Measurements from ENCODE around the gene DMRTC2. TPM values are rescaled to one million over a fixed set of nuclear protein-coding genes. Genes with fewer than 3 reads are reported as not detected.
"Not testable (repeated sequence)": the region's sequence is repeated elsewhere in the genome, so short reads cannot be mapped to it uniquely, and the experiment has no call there.

Gene DMRTC2
- polyA plus RNA-seq, 1 experiment: not detected

DNA sequence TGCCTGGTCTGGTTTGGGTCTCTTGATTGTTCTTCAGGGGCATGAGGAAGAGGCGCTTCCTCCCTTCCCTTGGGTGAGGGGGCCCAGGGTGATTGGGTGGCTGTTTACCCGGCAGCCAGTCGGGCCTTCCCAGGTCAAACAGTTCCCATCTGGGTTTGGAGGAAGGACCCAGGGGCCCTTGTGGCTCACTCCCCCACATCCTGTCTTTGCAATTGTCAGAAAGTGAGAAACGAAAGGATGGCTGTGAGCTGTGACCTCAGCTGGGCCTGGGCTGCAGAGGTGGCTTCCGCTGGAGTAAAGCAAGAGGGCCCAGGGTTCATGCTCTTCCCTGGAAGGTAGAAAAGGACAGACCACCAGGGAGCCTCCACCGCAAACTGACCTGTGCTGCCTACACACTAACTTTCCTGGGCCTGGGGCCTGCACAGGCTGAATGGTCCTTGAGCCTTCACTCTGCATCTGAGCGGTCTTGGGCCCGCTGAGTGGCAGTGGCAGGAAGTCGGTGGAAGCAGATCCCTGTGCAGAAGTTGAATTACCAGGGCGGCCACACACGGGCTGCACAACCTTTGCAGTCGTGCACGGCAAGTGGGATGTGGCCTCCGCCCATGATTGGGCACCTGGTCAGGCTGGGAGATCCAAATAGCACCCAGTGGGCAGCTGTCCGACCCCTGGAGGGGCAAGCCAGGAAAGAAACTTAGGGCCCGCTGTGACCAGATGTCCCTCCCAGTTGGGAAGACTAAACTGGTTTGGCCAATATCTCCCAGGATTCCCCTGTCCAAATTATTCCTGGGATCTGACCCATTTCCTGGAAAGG, 26.9 kb downstream of the DMRTC2 start:
- TF ChIP-seq, protein P1, sequence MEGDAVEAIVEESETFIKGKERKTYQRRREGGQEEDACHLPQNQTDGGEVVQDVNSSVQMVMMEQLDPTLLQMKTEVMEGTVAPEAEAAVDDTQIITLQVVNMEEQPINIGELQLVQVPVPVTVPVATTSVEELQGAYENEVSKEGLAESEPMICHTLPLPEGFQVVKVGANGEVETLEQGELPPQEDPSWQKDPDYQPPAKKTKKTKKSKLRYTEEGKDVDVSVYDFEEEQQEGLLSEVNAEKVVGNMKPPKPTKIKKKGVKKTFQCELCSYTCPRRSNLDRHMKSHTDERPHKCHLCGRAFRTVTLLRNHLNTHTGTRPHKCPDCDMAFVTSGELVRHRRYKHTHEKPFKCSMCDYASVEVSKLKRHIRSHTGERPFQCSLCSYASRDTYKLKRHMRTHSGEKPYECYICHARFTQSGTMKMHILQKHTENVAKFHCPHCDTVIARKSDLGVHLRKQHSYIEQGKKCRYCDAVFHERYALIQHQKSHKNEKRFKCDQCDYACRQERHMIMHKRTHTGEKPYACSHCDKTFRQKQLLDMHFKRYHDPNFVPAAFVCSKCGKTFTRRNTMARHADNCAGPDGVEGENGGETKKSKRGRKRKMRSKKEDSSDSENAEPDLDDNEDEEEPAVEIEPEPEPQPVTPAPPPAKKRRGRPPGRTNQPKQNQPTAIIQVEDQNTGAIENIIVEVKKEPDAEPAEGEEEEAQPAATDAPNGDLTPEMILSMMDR (IDR thresholded peaks at IDR 0.05; ENCODE audit: low read depth, low read length): no peak
- CTCF ChIA-PET: interaction anchor here (1.7 kb wide), 1 partner anchor 12 kb away, joined by 8 read pairs; no protein-coding TSS in a partner anchor

DNA sequence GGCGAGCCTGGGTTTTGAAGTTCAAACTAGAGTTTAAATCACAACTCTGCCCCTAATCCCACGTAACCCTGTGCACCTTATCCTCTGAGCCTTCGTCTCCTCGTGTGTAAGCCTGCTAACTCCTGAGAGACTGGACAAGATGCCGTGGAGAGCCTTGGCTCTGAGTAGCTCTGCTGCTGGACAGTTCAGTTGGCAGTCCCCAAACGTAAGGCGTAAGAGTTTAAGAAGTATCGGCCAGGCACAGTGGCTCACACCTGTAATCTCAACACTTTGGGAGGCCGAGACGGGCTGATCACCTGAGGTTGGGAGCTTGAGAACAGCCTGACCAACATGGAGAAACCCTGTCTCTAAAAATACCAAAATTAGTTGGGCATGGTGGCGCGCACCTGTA, 27.5 kb downstream of the DMRTC2 start:
- CTCF ChIA-PET: interaction anchor here (1.2 to 1.7 kb wide), 6 partner anchors 12 to 84 kb away, joined by 3 to 11 read pairs (median 4); no protein-coding TSS in a partner anchor
- TF ChIP-seq, protein P1 (IDR thresholded peaks at IDR 0.05; ENCODE audit: low read depth, low read length): no peak
- Histone ChIP-seq H3K9me3 (ENCODE audit: control insufficient read depth, insufficient read depth, low read length) (no peaks in the 10 kb centered on the region), H3K27me3 (ENCODE audit: control insufficient read depth, insufficient read depth, low read length) (peaks cover 6% of the 10 kb centered on the region), H3K27ac (ENCODE audit: low read depth, low read length) (no peak overlapping the region), H3K4me3 (ENCODE audit: low read depth, low read length) (no peak overlapping the region)
- DNase-seq (ENCODE audit: low read depth, low spot score): no peak
- POLR2A ChIA-PET: interaction anchor here (0.5 to 2.7 kb wide), 9 partner anchors 9 to 86 kb away, joined by 3 to 24 read pairs (median 5); partner anchors contain the start of genes ARHGEF1 and RPS19

More for the DNA sequence above, 26.9 kb downstream of the DMRTC2 start:
- POLR2A ChIA-PET: interaction anchor here (0.5 to 2.7 kb wide), 6 partner anchors 11 to 79 kb away, joined by 3 to 24 read pairs (median 6); partner anchors contain the start of genes ARHGEF1 and RPS19
- DNase-seq (ENCODE audit: low read depth, low spot score): no peak
- no peak overlapping the region for H3K4me3 ChIP-seq (ENCODE audit: low read depth, low read length)
- peaks cover 2% of the 10 kb centered on the region for H3K27me3 ChIP-seq (ENCODE audit: control insufficient read depth, insufficient read depth, low read length)
- peak overlapping the region; percentile 2 for H3K27ac ChIP-seq (ENCODE audit: low read depth, low read length)
- no peaks in the 10 kb centered on the region for H3K9me3 ChIP-seq (ENCODE audit: control insufficient read depth, insufficient read depth, low read length)

DNA sequence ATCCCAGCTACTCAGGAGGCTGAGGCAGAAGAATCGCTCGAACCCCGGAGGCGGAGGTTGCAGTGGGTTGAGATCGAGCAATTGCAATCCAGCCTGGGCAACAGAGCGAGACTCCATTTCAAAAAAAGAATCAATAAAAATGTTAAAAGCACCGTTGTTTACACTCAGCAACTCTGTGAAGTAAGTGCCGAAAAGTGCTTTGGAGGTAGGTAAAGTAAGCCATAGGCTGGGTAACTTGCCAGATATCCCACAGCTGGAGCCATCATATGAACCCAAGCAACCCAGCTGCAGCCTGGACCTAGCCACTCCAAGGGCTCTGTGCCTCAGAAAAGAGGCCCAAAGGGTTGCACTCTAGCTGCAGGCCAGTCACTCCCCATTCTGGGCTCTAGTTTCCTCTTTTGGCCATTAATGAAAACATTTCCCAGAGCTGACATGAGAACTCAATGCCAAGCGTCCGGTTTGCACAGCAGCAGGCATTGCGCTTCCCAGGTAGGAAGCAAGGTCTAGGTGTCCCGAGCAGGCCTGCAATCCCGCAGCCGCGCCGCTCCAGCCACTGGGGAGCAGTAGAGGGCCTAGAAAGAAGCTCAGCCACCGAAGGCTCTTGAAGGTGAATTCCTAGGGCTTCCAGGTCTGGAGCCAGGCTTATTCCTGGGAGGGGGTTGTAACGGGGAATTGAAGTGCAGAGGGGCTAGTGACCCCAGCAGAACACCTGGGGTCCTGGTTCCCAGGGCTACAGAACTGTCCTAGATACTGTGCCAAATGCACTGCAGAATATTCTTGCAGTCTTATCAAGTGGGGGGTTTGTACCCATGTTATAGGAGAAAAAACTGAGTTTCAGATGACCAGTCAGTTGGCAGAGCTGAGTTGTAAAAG, 28.2 kb downstream of the DMRTC2 start:
- ChIA-PET CTCF (interaction anchor here (0.5 to 1.7 kb wide), 12 partner anchors 9 to 162 kb away, joined by 3 to 11 read pairs (median 3); partner anchors contain the start of gene ERFL), POLR2A (interaction anchor here (0.6 to 2.7 kb wide), 9 partner anchors 10 to 85 kb away, joined by 3 to 24 read pairs (median 6); partner anchors contain the start of genes ARHGEF1 and RPS19)
- H3K4me3 ChIP-seq (ENCODE audit: low read depth, low read length): no peak overlapping the region
- no peaks in the 10 kb centered on the region for H3K9me3 ChIP-seq (ENCODE audit: control insufficient read depth, insufficient read depth, low read length)
- DNase-seq (ENCODE audit: low read depth, low spot score): no peak
- H3K27ac ChIP-seq (ENCODE audit: low read depth, low read length): no peak overlapping the region
- TF ChIP-seq, protein P1 (IDR thresholded peaks at IDR 0.05; ENCODE audit: low read depth, low read length): peak; percentile 74
- H3K27me3 ChIP-seq (ENCODE audit: control insufficient read depth, insufficient read depth, low read length): peaks cover 12% of the 10 kb centered on the region

DNA sequence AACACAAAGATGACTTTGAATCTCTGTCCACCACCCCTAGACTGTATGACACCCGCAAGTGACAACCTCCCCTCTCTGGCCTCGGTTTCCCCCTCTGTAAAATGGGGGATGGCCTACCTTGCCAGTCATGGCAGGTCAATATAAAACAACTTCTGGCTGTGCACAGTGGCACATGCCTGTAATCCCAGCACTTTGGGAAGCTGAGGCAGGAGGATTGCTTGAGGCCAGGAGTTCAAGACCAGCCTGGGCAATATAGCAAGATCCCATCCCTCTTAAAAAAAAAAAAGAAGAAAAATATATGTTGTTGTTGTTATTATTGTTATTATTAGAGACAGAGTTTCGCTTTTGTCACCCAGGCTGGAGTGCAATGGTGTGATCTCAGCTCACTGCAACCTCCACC, 31.1 kb downstream of the DMRTC2 start:
- POLR2A ChIA-PET; CTCF ChIA-PET; H3K9me3 ChIP-seq (ENCODE audit: control insufficient read depth, insufficient read depth, low read length); H3K27ac ChIP-seq (ENCODE audit: low read depth, low read length); DNase-seq (ENCODE audit: low read depth, low spot score); H3K4me3 ChIP-seq (ENCODE audit: low read depth, low read length): not testable (repeated sequence)
- H3K27me3 ChIP-seq (ENCODE audit: control insufficient read depth, insufficient read depth, low read length): peaks cover 23% of the 10 kb centered on the region
